HG02588 (cell line): ENCODE measurements around the gene KRAS.

Experiments
- ATAC-seq: cut with Tn5 transposase; IDR thresholded peaks from one replicate; pipeline ENCODE4 v1.9.1; 2021; ENCODE audit warnings: mild to moderate bottlenecking, moderate library complexity; ENCODE audit not compliant: unreplicated experiment

Gene KRAS

GRCh38 chr12:25256826-25257225, 6.1 kb upstream of the KRAS start:
- no peak for ATAC-seq

- ATAC-seq, result no peak
These were observed 5.3 kb upstream of the KRAS start for GRCh38 chr12:25256005-25256404.

- no peak for ATAC-seq
These were observed 3.6 kb upstream of the KRAS start for GRCh38 chr12:25254271-25254880.

GRCh38 chr12:25253371-25254068, 2.8 kb upstream of the KRAS start:
- no peak for ATAC-seq

GRCh38 chr12:25252946-25253345, 2.2 kb upstream of the KRAS start:
- no peak for ATAC-seq

GRCh38 chr12:25251769-25252168, 1.0 kb upstream of the KRAS start:
- ATAC-seq, result no peak

- peak; percentile 40 for ATAC-seq
These were observed 594 bp downstream of the KRAS start for GRCh38 chr12:25249931-25250738.

- ATAC-seq, result no peak
These were observed 2.0 kb downstream of the KRAS start for GRCh38 chr12:25248732-25249131.

- no peak for ATAC-seq
These were observed 2.6 kb downstream of the KRAS start for GRCh38 chr12:25248137-25248536.

GRCh38 chr12:25245491-25245890, 5.2 kb downstream of the KRAS start:
- no peak for ATAC-seq

- ATAC-seq, result no peak
These were observed 7.1 kb downstream of the KRAS start for GRCh38 chr12:25243680-25243990.

- ATAC-seq, result no peak
These were observed 7.6 kb downstream of the KRAS start for GRCh38 chr12:25242981-25243679.

GRCh38 chr12:25241167-25242020, 9.3 kb downstream of the KRAS start:
- no peak for ATAC-seq

- ATAC-seq, result no peak
These were observed 14.1 kb downstream of the KRAS start for GRCh38 chr12:25236626-25237025.

- ATAC-seq, result no peak
These were observed 14.5 kb downstream of the KRAS start for GRCh38 chr12:25236190-25236589.

- no peak for ATAC-seq
These were observed 37.4 kb downstream of the KRAS start for GRCh38 chr12:25213338-25213737.

- ATAC-seq, result no peak
These were observed 42.2 kb downstream of the KRAS start for GRCh38 chr12:25208554-25208953.

GRCh38 chr12:25207846-25208245, 42.9 kb downstream of the KRAS start:
- no peak for ATAC-seq

- ATAC-seq, result no peak
These were observed 43.3 kb downstream of the KRAS start for GRCh38 chr12:25207411-25207810.

- no peak for ATAC-seq
These were observed 48.6 kb downstream of the KRAS start for GRCh38 chr12:25202137-25202536.

- ATAC-seq, result no peak
These were observed 50.0 kb downstream of the KRAS start for GRCh38 chr12:25200703-25201102.
